HCT116 (cell line): ENCODE results near the gene IRAK2.

ENCODE experiments used
- CEBPB ChIP-seq: IDR thresholded peaks from 2 replicates; pipeline ENCODE4 v1.6.1; 2012; ENCODE audit warnings: low read depth
- EZH2 ChIP-seq: fragments of 200-600 bp; sonication (generic); IDR thresholded peaks from 2 replicates; pipeline ENCODE4 v1.6.1; 2017; ENCODE audit warnings: antibody characterized with exemption, mixed run types
- YY1 ChIP-seq: IDR thresholded peaks from 2 replicates; pipeline ENCODE4 v1.6.1; 2011; ENCODE audit warnings: low read length, low read depth, moderate library complexity, mild to moderate bottlenecking; ENCODE audit not compliant: insufficient replicate concordance; ENCODE audit errors: extremely low read depth
- ZNF274 ChIP-seq: fragments of 200-500 bp; sonication (Bioruptor generic); IDR thresholded peaks from 2 replicates; pipeline ENCODE4 v1.6.1; 2014; ENCODE audit warnings: mild to moderate bottlenecking, low read depth, low read length, inconsistent platforms
- TF ChIP-seq, protein P1 (sequence below), 3 experiments: fragments of 200-600 bp in 1 of 3; sonication (generic) in 1 of 3; IDR thresholded peaks in 2 of 3; conservative IDR thresholded peaks in 1 of 3; 2 replicates each; pipeline ENCODE4 v1.5.1; 2012 to 2017; ENCODE audit warnings: low read depth in 2 of 3, low read length in 2 of 3, antibody characterized with exemption in 1 of 3, borderline replicate concordance in 1 of 3, control low read depth in 1 of 3, mild to moderate bottlenecking in 1 of 3, mixed read lengths in 1 of 3, mixed run types in 1 of 3, moderate library complexity in 1 of 3; ENCODE audit not compliant: insufficient read depth in 1 of 3
- TF ChIP-seq, protein P2 (sequence below): IDR thresholded peaks from 2 replicates; pipeline ENCODE4 v1.6.1; 2012

DNA sequence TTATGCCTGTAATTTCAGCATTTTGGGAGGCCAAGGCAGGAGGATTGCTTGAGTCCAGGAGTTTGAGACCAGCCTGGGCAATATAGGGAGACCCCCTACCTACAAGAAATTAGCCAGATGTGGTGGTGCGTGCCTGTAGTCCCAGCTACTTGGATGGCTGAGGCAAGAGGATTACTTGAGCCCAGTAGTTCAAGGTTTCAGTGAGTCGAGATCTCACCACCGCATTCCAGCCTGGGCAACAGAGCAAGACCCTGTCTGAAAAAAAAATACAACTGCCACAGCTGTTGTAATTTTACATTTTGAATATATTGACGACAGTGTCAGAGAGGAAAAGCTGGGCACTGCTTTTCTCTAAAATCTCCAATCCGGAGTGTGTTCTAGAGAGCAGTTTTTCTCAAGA, 104.7 kb downstream of the IRAK2 start:
- TF ChIP-seq CEBPB (no peak), YY1 (no peak), ZNF274 (no peak), EZH2 (no peak)
- TF ChIP-seq, protein P1, sequence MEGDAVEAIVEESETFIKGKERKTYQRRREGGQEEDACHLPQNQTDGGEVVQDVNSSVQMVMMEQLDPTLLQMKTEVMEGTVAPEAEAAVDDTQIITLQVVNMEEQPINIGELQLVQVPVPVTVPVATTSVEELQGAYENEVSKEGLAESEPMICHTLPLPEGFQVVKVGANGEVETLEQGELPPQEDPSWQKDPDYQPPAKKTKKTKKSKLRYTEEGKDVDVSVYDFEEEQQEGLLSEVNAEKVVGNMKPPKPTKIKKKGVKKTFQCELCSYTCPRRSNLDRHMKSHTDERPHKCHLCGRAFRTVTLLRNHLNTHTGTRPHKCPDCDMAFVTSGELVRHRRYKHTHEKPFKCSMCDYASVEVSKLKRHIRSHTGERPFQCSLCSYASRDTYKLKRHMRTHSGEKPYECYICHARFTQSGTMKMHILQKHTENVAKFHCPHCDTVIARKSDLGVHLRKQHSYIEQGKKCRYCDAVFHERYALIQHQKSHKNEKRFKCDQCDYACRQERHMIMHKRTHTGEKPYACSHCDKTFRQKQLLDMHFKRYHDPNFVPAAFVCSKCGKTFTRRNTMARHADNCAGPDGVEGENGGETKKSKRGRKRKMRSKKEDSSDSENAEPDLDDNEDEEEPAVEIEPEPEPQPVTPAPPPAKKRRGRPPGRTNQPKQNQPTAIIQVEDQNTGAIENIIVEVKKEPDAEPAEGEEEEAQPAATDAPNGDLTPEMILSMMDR (IDR thresholded peaks at IDR 0.05 in 2 of 3, conservative IDR thresholded peaks at IDR 0.05 in 1 of 3; ENCODE audit: borderline replicate concordance in 1 of 3, insufficient read depth in 1 of 3, low read depth in 2 of 3, low read length in 2 of 3) = no peak
- TF ChIP-seq, protein P2, sequence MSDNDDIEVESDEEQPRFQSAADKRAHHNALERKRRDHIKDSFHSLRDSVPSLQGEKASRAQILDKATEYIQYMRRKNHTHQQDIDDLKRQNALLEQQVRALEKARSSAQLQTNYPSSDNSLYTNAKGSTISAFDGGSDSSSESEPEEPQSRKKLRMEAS = no peak
